Progenitor cell of endocrine pancreas (in vitro differentiated cells): ENCODE results near the gene SPAG16. TPM values are rescaled to one million over a fixed set of nuclear protein-coding genes. Genes with fewer than 3 reads are reported as not detected.

Experiments used
- DNase-seq: peaks from one replicate; pipeline ENCODE4 v3.0.0; 2021; ENCODE audit warnings: low spot score; ENCODE audit not compliant: unreplicated experiment
- H3K27ac Mint-ChIP-seq: 2 replicates; pipeline ENCODE4 v1.8.0; 2021; ENCODE audit warnings: mild to moderate bottlenecking, moderate library complexity, mixed read lengths
- H3K27me3 Mint-ChIP-seq: 2 replicates; pipeline ENCODE4 v1.8.0; 2021; ENCODE audit warnings: mixed read lengths
- H3K36me3 Mint-ChIP-seq: 2 replicates; pipeline ENCODE4 v1.8.0; 2022; ENCODE audit warnings: mixed read lengths; ENCODE audit not compliant: insufficient read depth
- H3K4me1 Mint-ChIP-seq: 2 replicates; pipeline ENCODE4 v1.8.0; 2021; ENCODE audit warnings: low read depth, mixed read lengths
- H3K4me3 Mint-ChIP-seq: 2 replicates; pipeline ENCODE4 v1.8.0; 2021; ENCODE audit warnings: low read depth, mild to moderate bottlenecking, moderate library complexity, mixed read lengths
- H3K9me3 Mint-ChIP-seq: 2 replicates; pipeline ENCODE4 v1.8.0; 2021; ENCODE audit warnings: low read depth, mixed read lengths
- total RNA-seq: library from RNA; stranded (reverse); gene quantifications from 2 replicates; pipeline ENCODE4 v1.2.1, GENCODE V29; 2021
- TF ChIP-seq, protein P1 (sequence below): fragments of 200-600 bp; sonication (generic); IDR thresholded peaks from one replicate; pipeline ENCODE4 v1.5.0; 2021; ENCODE audit warnings: antibody characterized with exemption, mild to moderate bottlenecking; ENCODE audit not compliant: unreplicated experiment

SPAG16 gene
- total RNA-seq, 1 donor from 2014 or later = 52.8 TPM

DNA sequence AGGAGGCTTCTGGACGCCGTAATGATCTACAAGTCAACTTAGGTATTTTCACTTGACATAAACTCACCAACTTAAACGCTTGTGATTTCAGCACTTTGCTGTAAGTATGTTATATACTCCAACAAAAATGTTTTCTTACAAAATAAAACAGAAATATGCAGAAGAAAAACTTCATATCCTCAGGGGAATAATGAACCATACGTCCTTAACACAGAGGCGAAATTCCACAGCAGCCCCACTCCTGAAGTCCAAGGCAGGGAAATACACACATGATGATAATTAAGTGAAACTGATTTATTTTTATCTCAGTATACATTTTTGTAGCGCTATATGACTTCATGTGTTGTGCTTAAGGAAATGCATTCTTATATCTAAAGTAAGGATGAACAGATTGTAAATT, 791.2 kb downstream of the SPAG16 start:
- TF ChIP-seq, protein P1, sequence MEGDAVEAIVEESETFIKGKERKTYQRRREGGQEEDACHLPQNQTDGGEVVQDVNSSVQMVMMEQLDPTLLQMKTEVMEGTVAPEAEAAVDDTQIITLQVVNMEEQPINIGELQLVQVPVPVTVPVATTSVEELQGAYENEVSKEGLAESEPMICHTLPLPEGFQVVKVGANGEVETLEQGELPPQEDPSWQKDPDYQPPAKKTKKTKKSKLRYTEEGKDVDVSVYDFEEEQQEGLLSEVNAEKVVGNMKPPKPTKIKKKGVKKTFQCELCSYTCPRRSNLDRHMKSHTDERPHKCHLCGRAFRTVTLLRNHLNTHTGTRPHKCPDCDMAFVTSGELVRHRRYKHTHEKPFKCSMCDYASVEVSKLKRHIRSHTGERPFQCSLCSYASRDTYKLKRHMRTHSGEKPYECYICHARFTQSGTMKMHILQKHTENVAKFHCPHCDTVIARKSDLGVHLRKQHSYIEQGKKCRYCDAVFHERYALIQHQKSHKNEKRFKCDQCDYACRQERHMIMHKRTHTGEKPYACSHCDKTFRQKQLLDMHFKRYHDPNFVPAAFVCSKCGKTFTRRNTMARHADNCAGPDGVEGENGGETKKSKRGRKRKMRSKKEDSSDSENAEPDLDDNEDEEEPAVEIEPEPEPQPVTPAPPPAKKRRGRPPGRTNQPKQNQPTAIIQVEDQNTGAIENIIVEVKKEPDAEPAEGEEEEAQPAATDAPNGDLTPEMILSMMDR = no peak
- Mint-ChIP-seq H3K27me3 (no peaks in the 10 kb centered on the region), H3K27ac (no peak overlapping the region), H3K36me3 (no peaks in the 10 kb centered on the region), H3K9me3 (no peaks in the 10 kb centered on the region), H3K4me1 (peaks cover 4% of the 10 kb centered on the region), H3K4me3 (no peak overlapping the region)
- DNase-seq = no peak

DNA sequence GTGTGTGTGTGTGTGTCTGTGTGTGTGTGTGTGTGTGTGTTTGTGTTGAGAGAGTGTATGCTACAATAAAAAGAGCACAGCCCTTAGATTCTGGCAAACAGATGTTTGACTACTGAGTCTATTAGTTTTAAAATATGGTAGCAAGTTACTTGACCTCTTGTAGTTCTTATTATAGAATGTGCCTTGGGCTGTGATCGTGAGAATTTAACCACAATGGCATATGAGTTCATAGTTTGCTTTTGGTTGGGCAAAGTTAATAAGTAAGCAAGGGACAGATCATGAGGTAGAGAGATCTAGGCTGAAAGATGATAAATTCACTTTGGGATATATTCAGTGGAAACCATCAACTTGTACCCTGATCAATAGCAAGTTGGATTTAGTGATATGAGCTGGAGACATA, 792.3 kb downstream of the SPAG16 start:
- H3K36me3 Mint-ChIP-seq = no peaks in the 10 kb centered on the region
- no peaks in the 10 kb centered on the region for H3K27me3 Mint-ChIP-seq
- no peak overlapping the region for H3K4me3 Mint-ChIP-seq
- no peak for DNase-seq
- H3K9me3 Mint-ChIP-seq = no peaks in the 10 kb centered on the region
- TF ChIP-seq, protein P1 = no peak
- H3K4me1 Mint-ChIP-seq = peaks cover 4% of the 10 kb centered on the region
- H3K27ac Mint-ChIP-seq = no peak overlapping the region

DNA sequence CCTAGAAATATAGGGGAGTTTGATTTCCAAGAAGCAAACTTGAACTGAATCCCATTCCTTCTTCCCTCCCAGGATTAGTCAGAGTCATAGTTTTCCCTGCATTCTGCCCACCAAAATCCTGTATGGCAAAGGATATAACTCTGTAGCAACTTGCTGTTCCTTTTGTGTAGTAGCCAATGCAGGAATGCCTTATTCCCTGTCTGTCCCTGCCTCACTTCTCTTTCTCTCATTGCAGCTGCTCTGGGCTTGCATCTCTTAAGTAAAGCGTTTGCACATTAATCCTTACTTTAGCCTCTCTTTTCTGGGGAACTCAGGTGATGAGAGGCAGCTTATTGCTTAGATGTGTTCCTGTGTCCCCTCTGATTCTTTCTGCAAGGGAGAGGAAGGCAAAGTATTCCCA, 793.5 kb downstream of the SPAG16 start:
- no peak for DNase-seq
- Mint-ChIP-seq H3K27ac (peak overlapping the region; percentile 71), H3K4me3 (no peak overlapping the region), H3K27me3 (no peaks in the 10 kb centered on the region), H3K36me3 (no peaks in the 10 kb centered on the region), H3K9me3 (no peaks in the 10 kb centered on the region), H3K4me1 (peaks cover 4% of the 10 kb centered on the region)
- TF ChIP-seq, protein P1 = no peak

DNA sequence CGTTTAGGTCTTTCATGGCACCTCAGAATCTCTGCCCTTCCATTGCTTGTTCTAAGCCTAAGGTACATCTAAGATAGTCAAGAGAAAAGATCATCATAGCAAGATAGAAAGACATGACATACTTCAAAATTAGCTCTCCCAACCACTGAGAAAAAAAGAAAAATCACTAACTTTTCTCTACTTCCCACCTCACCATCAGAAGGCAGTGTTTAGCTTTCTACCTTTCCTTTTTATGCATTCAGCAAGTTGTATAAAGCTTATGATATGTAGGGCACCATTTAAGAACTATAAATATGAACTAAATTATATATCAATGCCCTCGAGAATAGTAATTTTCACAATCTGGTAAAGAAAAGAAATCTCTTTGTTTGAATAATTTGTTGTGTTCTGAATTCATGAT, 794.8 kb downstream of the SPAG16 start:
- no peaks in the 10 kb centered on the region for H3K36me3 Mint-ChIP-seq
- no peak overlapping the region for H3K27ac Mint-ChIP-seq
- peaks cover 4% of the 10 kb centered on the region for H3K4me1 Mint-ChIP-seq
- H3K27me3 Mint-ChIP-seq = no peaks in the 10 kb centered on the region
- no peak for DNase-seq
- H3K9me3 Mint-ChIP-seq = no peaks in the 10 kb centered on the region
- no peak overlapping the region for H3K4me3 Mint-ChIP-seq
- TF ChIP-seq, protein P1 = no peak

DNA sequence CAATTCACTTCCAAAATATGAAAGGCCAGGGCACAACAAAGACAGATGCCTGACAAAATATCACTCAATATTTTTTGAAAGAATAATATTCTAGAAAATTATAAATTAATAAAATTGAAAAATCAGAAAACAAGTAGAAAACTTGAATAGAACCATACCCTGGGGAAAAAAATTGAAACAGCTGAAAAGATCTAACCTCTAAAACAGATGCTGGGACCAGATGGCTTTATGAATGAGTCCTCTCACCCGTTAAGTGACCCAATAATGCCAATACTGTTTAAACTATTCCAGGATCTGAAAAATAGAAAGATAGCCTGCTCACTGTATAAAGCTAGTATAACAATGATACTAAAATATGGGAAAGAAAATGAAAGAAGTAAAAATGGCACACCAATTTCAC, 804.3 kb downstream of the SPAG16 start:
- no peaks in the 10 kb centered on the region for H3K4me1 Mint-ChIP-seq
- H3K9me3 Mint-ChIP-seq = no peaks in the 10 kb centered on the region
- H3K4me3 Mint-ChIP-seq = no peak overlapping the region
- no peaks in the 10 kb centered on the region for H3K27me3 Mint-ChIP-seq
- no peaks in the 10 kb centered on the region for H3K36me3 Mint-ChIP-seq
- no peak for DNase-seq
- no peak overlapping the region for H3K27ac Mint-ChIP-seq
- TF ChIP-seq, protein P1 = no peak
